Neuron (in vitro differentiated cells): ENCODE results near the gene SELL.
"Not testable (repeated sequence)": the region's sequence is repeated elsewhere in the genome, so short reads cannot be mapped to it uniquely, and the experiment has no call there.

Experiments used
- H2AFZ ChIP-seq: one replicate; pipeline ENCODE4 v1.6.1; 2013; ENCODE audit warnings: low read depth, mild to moderate bottlenecking, inconsistent platforms, low read length, moderate library complexity
- H3K27me3 ChIP-seq: one replicate; pipeline ENCODE4 v1.6.1; 2013; ENCODE audit warnings: low read length; ENCODE audit not compliant: insufficient read depth
- H3K36me3 ChIP-seq: one replicate; pipeline ENCODE4 v1.6.1; 2013; ENCODE audit warnings: low read length; ENCODE audit not compliant: insufficient read depth
- H3K4me1 ChIP-seq: one replicate; pipeline ENCODE4 v1.6.1; 2013; ENCODE audit warnings: low read length; ENCODE audit not compliant: insufficient read depth
- H3K4me3 ChIP-seq: 2 replicates; pipeline ENCODE4 v1.5.1; 2013; ENCODE audit warnings: mild to moderate bottlenecking, low read length, moderate library complexity
- H3K9me3 ChIP-seq: one replicate; pipeline ENCODE4 v1.6.1; 2013; ENCODE audit warnings: low read length

SELL gene

GRCh38 chr1:169696273-169697100 lies 14.9 kb downstream of the SELL start:
- Histone ChIP-seq H3K9me3 (no peaks in the 10 kb centered on the region), H3K4me3 (no peak overlapping the region), H3K36me3 (no peaks in the 10 kb centered on the region), H3K27me3 (no peaks in the 10 kb centered on the region), H2AFZ (no peak overlapping the region), H3K4me1 (no peaks in the 10 kb centered on the region)

- Histone ChIP-seq H3K36me3 (no peaks in the 10 kb centered on the region), H3K4me3 (no peak overlapping the region), H3K27me3 (no peaks in the 10 kb centered on the region), H3K4me1 (no peaks in the 10 kb centered on the region), H3K9me3 (no peaks in the 10 kb centered on the region), H2AFZ (no peak overlapping the region)
Observed at GRCh38 chr1:169694304-169695075, 16.9 kb downstream of the SELL start.

GRCh38 chr1:169692756-169693460 lies 18.5 kb downstream of the SELL start:
- Histone ChIP-seq H3K4me3 (no peak overlapping the region), H3K27me3 (peaks cover 1% of the 10 kb centered on the region), H3K9me3 (no peaks in the 10 kb centered on the region), H3K4me1 (no peaks in the 10 kb centered on the region), H2AFZ (no peak overlapping the region), H3K36me3 (no peaks in the 10 kb centered on the region)

- Histone ChIP-seq H3K36me3 (no peaks in the 10 kb centered on the region), H2AFZ (no peak overlapping the region), H3K27me3 (peaks cover 2% of the 10 kb centered on the region), H3K9me3 (no peaks in the 10 kb centered on the region), H3K4me3 (no peak overlapping the region), H3K4me1 (no peaks in the 10 kb centered on the region)
Observed at GRCh38 chr1:169690489-169690888, 20.9 kb downstream of the SELL start.

- no peaks in the 10 kb centered on the region for H3K4me1 ChIP-seq
- H3K36me3 ChIP-seq: no peaks in the 10 kb centered on the region
- peaks cover 2% of the 10 kb centered on the region for H3K27me3 ChIP-seq
- no peak overlapping the region for H2AFZ ChIP-seq
- H3K4me3 ChIP-seq: no peak overlapping the region
- no peaks in the 10 kb centered on the region for H3K9me3 ChIP-seq
Observed at GRCh38 chr1:169689395-169689794, 22.0 kb downstream of the SELL start.

- not testable (repeated sequence) for H3K4me1 ChIP-seq, H3K27me3 ChIP-seq, H2AFZ ChIP-seq, H3K9me3 ChIP-seq, H3K4me3 ChIP-seq, H3K36me3 ChIP-seq
Observed at GRCh38 chr1:169688377-169688776, 23.0 kb downstream of the SELL start.

- Histone ChIP-seq H3K36me3 (no peaks in the 10 kb centered on the region), H2AFZ (no peak overlapping the region), H3K27me3 (peaks cover 2% of the 10 kb centered on the region), H3K9me3 (no peaks in the 10 kb centered on the region), H3K4me1 (peaks cover 12% of the 10 kb centered on the region), H3K4me3 (no peak overlapping the region)
Observed at GRCh38 chr1:169683661-169684060, 27.8 kb downstream of the SELL start.

- not testable (repeated sequence) for H2AFZ ChIP-seq, H3K9me3 ChIP-seq, H3K36me3 ChIP-seq, H3K27me3 ChIP-seq, H3K4me3 ChIP-seq
- peaks cover 12% of the 10 kb centered on the region for H3K4me1 ChIP-seq
Observed at GRCh38 chr1:169683168-169683567, 28.3 kb downstream of the SELL start.

GRCh38 chr1:169682071-169682470 lies 29.3 kb downstream of the SELL start:
- Histone ChIP-seq H3K9me3 (no peaks in the 10 kb centered on the region), H3K36me3 (no peaks in the 10 kb centered on the region), H3K4me1 (peaks cover 12% of the 10 kb centered on the region), H3K4me3 (no peak overlapping the region), H2AFZ (no peak overlapping the region), H3K27me3 (no peaks in the 10 kb centered on the region)

- Histone ChIP-seq H3K4me1 (peaks cover 12% of the 10 kb centered on the region), H3K4me3 (no peak overlapping the region), H3K9me3 (no peaks in the 10 kb centered on the region), H3K27me3 (no peaks in the 10 kb centered on the region), H2AFZ (no peak overlapping the region), H3K36me3 (no peaks in the 10 kb centered on the region)
Observed at GRCh38 chr1:169681140-169681539, 30.3 kb downstream of the SELL start.

- Histone ChIP-seq H3K36me3 (no peaks in the 10 kb centered on the region), H2AFZ (no peak overlapping the region), H3K4me1 (peaks cover 12% of the 10 kb centered on the region), H3K9me3 (no peaks in the 10 kb centered on the region), H3K27me3 (no peaks in the 10 kb centered on the region), H3K4me3 (no peak overlapping the region)
Observed at GRCh38 chr1:169680377-169681019, 30.9 kb downstream of the SELL start.

GRCh38 chr1:169679692-169680091 lies 31.7 kb downstream of the SELL start:
- no peak overlapping the region for H2AFZ ChIP-seq
- peaks cover 12% of the 10 kb centered on the region for H3K4me1 ChIP-seq
- H3K9me3 ChIP-seq: no peaks in the 10 kb centered on the region
- H3K36me3 ChIP-seq: no peaks in the 10 kb centered on the region
- H3K4me3 ChIP-seq: no peak overlapping the region
- no peaks in the 10 kb centered on the region for H3K27me3 ChIP-seq

GRCh38 chr1:169676001-169676400 lies 35.4 kb downstream of the SELL start:
- H2AFZ ChIP-seq: no peak overlapping the region
- H3K4me1 ChIP-seq: peaks cover 9% of the 10 kb centered on the region
- H3K36me3 ChIP-seq: no peaks in the 10 kb centered on the region
- H3K9me3 ChIP-seq: no peaks in the 10 kb centered on the region
- no peak overlapping the region for H3K4me3 ChIP-seq
- H3K27me3 ChIP-seq: no peaks in the 10 kb centered on the region
